Stomach smooth muscle (tissue), 2 donors: ENCODE measurements around the gene RPN1.
"Not testable (repeated sequence)": the region's sequence is repeated elsewhere in the genome, so short reads cannot be mapped to it uniquely, and the experiment has no call there.

ENCODE experiments used
- H3K27ac ChIP-seq: one replicate; pipeline ENCODE4 v1.7.0; 2013; ENCODE audit warnings: mild to moderate bottlenecking, low read length, inconsistent platforms
- H3K27me3 ChIP-seq, 2 donors: one replicate each; pipeline ENCODE4 v1.7.0; 2013; ENCODE audit warnings: low read length in 2 of 2; ENCODE audit not compliant: insufficient read depth in 2 of 2, control insufficient read depth in 1 of 2
- H3K36me3 ChIP-seq, 2 donors: one replicate each; pipeline ENCODE4 v1.7.0; 2013; ENCODE audit warnings: low read length in 2 of 2; ENCODE audit not compliant: control insufficient read depth in 2 of 2, insufficient read depth in 2 of 2
- H3K4me1 ChIP-seq: one replicate; pipeline ENCODE4 v1.7.0; 2013; ENCODE audit warnings: low read length; ENCODE audit not compliant: control insufficient read depth, insufficient read depth
- H3K4me3 ChIP-seq, 2 donors: one replicate each; pipeline ENCODE4 v1.7.0; 2013; ENCODE audit warnings: low read length in 2 of 2
- H3K9ac ChIP-seq, 2 donors: one replicate each; pipeline ENCODE4 v1.7.0; 2013; ENCODE audit warnings: low read length in 2 of 2, mild to moderate bottlenecking in 1 of 2
- H3K9me3 ChIP-seq, 2 donors: one replicate each; pipeline ENCODE4 v1.7.0; 2013; ENCODE audit warnings: low read length in 2 of 2; ENCODE audit not compliant: control insufficient read depth in 2 of 2
- donor health status: healthy.
- donor health status: Pancreatic carcinoma.

The RPN1 gene

DNA sequence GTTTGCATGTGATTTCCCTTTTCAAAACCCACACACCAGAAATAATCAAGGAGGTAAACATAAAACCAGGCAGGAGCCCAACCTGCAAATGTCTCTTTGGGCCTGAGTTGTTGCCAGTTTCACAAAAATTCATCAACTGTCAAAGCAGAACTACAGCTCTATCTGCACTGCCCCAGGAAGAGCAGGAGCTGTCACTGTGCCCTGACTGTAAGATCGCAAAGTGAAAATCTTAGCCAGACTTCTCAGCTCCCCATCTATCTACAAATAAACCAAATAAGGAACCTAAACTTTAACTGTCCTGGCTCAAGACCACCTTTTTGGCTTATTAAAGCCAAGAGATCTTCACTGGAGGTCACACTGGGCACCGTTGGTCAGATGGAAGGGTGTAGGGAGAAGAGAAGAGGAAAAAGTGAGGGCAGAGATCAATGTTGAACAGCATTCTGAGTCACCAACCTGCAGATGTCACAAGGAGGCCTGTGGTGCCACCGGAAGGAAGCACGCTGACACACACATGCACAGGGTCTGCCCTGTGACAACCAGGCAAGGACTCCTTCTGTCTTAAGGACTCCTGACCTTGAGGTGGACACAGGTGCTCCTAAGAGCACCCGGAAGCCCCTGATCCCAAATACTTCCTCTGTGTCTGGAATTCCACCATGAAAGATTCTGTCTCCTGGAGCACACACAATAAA, 58.7 kb downstream of the RPN1 start:
- H3K27ac ChIP-seq: no peak overlapping the region
- H3K9ac ChIP-seq: no peak overlapping the region
- peaks cover 2 to 4% of the 10 kb centered on the region in 2 donors for H3K27me3 ChIP-seq
- H3K4me1 ChIP-seq: no peaks in the 10 kb centered on the region
- H3K4me3 ChIP-seq: no peak overlapping the region
- no peaks in the 10 kb centered on the region for H3K36me3 ChIP-seq
- peaks cover 2 to 4% of the 10 kb centered on the region in 2 donors for H3K9me3 ChIP-seq

DNA sequence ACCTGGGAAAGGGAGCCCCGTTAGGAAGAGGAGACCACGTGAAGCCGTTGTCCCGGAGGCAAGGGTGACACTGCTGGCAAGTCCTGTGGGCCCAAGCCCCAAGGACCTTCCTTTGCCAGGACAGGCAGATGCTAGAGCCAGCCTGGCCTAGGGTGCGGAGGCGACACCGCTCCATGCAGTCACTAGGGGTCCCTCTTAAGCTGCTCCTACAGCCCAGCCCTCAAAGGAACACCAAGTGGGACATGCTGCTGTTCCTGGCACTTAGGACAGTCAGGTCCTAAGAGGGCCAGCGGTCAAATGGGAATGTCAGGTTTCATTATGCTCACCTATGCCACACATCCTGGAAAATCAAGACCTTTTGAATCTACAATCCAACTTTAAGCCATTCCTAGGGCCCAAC, 59.7 kb downstream of the RPN1 start:
- H3K4me1 ChIP-seq: no peaks in the 10 kb centered on the region
- no peaks in the 10 kb centered on the region for H3K36me3 ChIP-seq
- peaks cover 2 to 4% of the 10 kb centered on the region in 2 donors for H3K9me3 ChIP-seq
- no peak overlapping the region for H3K27ac ChIP-seq
- peaks cover 2 to 6% of the 10 kb centered on the region in 2 donors for H3K27me3 ChIP-seq
- no peak overlapping the region for H3K4me3 ChIP-seq
- H3K9ac ChIP-seq: no peak overlapping the region

DNA sequence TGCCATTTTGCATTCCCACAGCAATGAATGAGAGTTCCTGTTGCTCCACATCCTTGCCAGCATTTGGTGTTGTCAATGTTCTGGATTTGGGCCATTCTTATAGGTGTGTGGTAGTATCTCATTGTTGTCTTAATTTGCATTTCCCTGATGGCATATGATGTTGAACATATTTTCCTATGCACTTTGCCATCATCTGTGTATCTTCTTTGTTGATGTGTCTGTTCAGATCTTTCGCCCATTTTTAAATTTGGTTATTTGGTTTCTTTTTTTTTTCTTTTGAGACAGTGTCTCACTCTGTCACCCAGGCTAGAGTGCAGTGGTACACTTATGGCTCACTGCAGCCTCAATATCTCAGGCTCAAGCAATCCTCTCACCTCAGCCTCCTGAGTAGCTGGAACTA, 60.6 kb downstream of the RPN1 start:
- H3K36me3 ChIP-seq, H3K4me3 ChIP-seq, H3K4me1 ChIP-seq, H3K27me3 ChIP-seq, H3K9ac ChIP-seq, H3K27ac ChIP-seq, H3K9me3 ChIP-seq: not testable (repeated sequence)

DNA sequence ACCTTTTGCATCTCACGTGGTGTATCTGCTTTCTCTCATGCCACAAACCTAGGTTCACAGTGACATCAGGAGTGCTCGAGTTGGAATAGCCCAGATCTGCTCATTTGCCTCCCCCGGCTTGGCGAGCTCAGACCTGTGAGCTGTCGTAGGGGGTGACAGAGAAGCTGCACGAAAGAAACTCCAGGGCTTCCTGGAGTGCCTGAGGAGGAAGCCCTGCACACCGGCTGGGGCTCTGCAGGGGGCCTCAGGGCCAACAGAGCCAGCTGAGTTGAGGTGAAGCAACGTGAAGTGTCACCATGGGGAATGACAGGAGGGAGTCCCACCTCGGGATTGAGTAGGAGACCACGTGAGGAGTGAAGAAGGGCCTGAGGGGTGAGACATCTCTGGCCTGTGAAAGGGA, 62.5 kb downstream of the RPN1 start:
- H3K36me3 ChIP-seq: no peaks in the 10 kb centered on the region
- no peak overlapping the region for H3K9ac ChIP-seq
- H3K27me3 ChIP-seq: peaks cover 2 to 6% of the 10 kb centered on the region in 2 donors
- H3K4me1 ChIP-seq: no peaks in the 10 kb centered on the region
- H3K9me3 ChIP-seq: peaks cover 2 to 4% of the 10 kb centered on the region in 2 donors
- no peak overlapping the region for H3K4me3 ChIP-seq
- no peak overlapping the region for H3K27ac ChIP-seq

DNA sequence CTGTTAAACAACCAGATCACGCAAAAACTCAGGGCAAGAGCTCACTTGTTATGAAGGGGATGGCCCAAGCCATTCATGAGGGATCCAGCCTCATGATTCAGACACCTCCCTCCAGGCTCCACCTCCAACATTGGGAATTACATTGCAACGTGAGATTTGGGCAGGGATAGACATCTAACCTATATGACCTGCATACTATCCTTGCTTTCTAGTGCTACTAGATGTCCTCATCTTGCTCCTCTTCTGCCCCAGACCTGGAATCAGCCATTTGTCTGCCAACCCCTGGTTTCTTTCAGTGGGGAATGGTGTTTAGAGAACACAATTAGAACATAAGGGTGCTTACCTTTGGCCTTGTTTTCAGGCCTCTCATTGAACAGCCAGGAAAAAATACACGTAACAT, 63.2 kb downstream of the RPN1 start:
- H3K9ac ChIP-seq: no peak overlapping the region
- H3K36me3 ChIP-seq: no peaks in the 10 kb centered on the region
- H3K27me3 ChIP-seq: peaks cover 5 to 6% of the 10 kb centered on the region in 2 donors
- no peak overlapping the region for H3K4me3 ChIP-seq
- H3K4me1 ChIP-seq: no peaks in the 10 kb centered on the region
- H3K9me3 ChIP-seq: peaks cover 2 to 4% of the 10 kb centered on the region in 2 donors
- H3K27ac ChIP-seq: no peak overlapping the region

DNA sequence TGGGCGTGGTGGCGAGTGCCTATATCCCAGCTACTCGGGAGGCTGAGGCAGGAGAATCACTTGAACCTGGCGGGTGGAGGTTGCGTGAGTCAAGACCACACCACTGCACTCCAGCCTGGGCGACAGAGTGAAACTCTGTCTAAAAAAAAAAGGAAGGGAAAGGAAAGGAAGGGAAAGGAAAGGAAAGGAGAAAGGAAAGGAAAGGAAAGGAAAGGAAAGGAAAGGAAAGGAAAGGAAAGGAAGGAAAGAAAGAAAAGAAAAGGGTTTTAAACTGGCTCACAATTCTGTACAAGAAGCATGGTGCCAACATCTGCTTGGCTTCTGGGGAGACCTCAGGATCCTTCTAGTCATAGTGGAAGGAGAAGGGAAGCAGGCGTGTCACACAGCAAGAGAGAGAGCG, 63.7 kb downstream of the RPN1 start:
- not testable (repeated sequence) for H3K4me1 ChIP-seq, H3K27ac ChIP-seq, H3K36me3 ChIP-seq, H3K4me3 ChIP-seq, H3K27me3 ChIP-seq, H3K9me3 ChIP-seq, H3K9ac ChIP-seq

DNA sequence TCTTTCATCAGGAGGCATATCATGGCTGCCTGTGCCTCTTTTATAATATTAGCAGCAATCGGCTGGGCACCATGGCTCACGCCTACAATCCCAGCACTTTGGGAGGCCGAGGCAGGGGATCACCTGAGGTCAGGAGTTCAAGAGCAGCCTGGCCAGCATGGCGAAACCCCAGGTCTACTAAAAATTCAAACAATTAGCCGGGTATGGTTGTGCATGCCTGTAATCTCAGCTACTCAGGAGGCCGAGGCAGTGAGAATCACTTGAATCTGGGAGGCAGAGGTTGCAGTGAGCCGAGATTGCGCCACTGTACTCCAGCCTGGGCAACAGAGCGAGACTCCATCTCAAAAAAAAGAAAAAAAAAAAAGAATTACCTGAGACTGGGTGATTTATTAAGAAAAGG, 64.2 kb downstream of the RPN1 start:
- H3K9me3 ChIP-seq, H3K27ac ChIP-seq, H3K36me3 ChIP-seq, H3K4me1 ChIP-seq, H3K27me3 ChIP-seq, H3K4me3 ChIP-seq, H3K9ac ChIP-seq: not testable (repeated sequence)

DNA sequence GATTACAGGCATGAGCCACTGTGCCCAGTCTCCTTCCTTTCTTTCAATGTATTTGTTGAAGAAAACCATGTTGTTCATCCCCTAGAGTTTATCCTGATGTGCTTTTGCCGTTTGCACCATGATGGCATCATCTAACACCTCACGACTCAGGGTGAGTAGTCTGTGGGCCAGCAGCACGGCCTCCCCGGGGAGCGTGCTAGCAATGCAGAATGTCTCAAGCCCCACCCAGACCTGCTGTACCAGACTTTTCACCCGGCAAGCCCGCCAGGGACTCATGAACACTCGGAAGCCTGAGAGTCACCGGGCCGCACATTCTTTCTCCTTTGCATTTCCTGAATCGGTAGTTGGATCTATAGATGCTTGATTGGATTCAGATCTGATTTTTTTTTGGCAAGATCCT, 64.6 kb downstream of the RPN1 start:
- H3K27ac ChIP-seq: no peak overlapping the region

DNA sequence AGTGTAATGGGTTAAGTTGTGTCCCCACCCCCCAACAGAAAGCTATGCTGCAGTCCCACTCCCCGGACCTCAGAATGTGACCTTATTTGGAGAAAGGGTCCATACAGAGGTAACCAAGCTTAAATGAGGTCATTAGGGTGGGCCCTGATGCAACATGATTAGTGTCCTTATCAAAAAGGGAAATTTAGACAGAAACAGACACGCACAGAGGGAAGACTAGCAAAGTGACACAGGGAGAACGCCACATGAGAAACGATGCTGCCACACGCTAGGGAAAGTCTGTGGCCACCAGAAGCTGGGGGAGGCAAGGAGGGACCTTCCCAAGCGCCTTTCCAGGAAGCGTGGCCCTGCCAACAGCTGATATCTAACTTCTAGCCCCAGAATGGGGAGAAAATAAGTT, 65.4 kb downstream of the RPN1 start:
- no peaks in the 10 kb centered on the region for H3K4me1 ChIP-seq
- H3K36me3 ChIP-seq: no peaks in the 10 kb centered on the region
- H3K4me3 ChIP-seq: no peak overlapping the region
- peaks cover 2 to 4% of the 10 kb centered on the region in 2 donors for H3K9me3 ChIP-seq
- no peak overlapping the region for H3K9ac ChIP-seq
- peaks cover 3% of the 10 kb centered on the region in 2 donors for H3K27me3 ChIP-seq
- H3K27ac ChIP-seq: no peak overlapping the region

More for the DNA sequence above, 64.6 kb downstream of the RPN1 start:
- Histone ChIP-seq H3K4me3 (no peak overlapping the region), H3K36me3 (no peaks in the 10 kb centered on the region), H3K9ac (no peak overlapping the region), H3K4me1 (no peaks in the 10 kb centered on the region), H3K9me3 (peaks cover 2 to 4% of the 10 kb centered on the region in 2 donors), H3K27me3 (peaks cover 3 to 6% of the 10 kb centered on the region in 2 donors)

DNA sequence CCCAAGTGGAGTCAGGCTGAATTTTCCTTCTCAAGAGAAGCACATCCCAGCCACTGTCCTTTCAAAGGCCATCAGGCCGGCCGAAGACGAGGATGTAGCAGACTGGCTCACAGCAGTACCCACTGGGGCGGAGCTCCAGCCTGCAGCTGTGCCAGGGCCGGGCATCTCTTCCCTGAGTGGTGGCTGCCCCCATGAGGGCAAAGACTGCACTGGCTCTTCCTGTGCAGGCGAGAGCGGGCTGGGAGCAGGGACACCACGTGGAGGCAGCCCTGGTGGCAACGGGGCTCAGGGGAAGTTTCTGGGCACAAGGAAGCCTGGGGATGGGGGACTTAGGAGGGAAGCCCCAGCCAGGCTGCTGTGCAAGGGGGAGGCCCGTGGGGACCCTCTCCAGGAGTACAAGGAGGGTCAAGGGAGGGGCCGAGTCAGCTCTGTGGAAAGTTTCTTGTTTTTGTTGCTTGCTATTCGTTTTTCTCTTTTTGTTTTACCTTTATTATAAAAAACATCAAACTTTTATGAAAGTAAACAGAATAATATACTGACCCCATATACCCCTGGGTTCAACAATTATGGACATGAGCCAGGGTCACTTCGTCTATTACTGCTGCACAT, 66.1 kb downstream of the RPN1 start:
- Histone ChIP-seq H3K4me1 (no peaks in the 10 kb centered on the region), H3K36me3 (no peaks in the 10 kb centered on the region), H3K9me3 (peaks cover 4 to 7% of the 10 kb centered on the region in 2 donors), H3K9ac (no peak overlapping the region), H3K4me3 (no peak overlapping the region), H3K27me3 (peaks cover 3% of the 10 kb centered on the region in 2 donors), H3K27ac (no peak overlapping the region)

DNA sequence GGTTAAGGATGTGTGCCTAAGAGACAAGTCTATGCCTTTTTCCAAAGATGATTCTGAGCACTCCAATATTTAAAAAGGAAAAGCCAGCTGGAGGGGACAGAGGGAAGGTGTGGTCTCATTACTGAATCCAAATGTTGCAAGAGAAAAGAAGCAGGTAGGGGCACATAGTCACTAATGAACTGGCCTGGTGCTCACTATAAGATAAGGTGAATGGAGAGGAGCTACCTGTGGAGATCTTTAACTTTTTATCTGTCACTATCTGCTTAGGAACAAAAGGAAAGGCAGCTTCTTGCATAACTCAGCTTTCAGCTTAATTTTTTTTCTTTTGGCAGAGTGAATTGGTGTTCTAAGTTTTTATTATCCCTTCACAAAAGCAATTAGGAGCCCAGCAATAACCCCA, 69.1 kb downstream of the RPN1 start:
- H3K36me3 ChIP-seq: no peaks in the 10 kb centered on the region
- H3K4me1 ChIP-seq: no peaks in the 10 kb centered on the region
- H3K9me3 ChIP-seq: peaks cover 3 to 4% of the 10 kb centered on the region in 2 donors
- peaks cover 3% of the 10 kb centered on the region in 2 donors for H3K27me3 ChIP-seq
- H3K4me3 ChIP-seq: no peak overlapping the region
- no peak overlapping the region for H3K9ac ChIP-seq
- H3K27ac ChIP-seq: no peak overlapping the region
